ENCODE measurements around the gene AP2S1.
"Not testable (repeated sequence)": the region's sequence is repeated elsewhere in the genome, so short reads cannot be mapped to it uniquely, and the experiment has no call there.

Gene AP2S1

DNA sequence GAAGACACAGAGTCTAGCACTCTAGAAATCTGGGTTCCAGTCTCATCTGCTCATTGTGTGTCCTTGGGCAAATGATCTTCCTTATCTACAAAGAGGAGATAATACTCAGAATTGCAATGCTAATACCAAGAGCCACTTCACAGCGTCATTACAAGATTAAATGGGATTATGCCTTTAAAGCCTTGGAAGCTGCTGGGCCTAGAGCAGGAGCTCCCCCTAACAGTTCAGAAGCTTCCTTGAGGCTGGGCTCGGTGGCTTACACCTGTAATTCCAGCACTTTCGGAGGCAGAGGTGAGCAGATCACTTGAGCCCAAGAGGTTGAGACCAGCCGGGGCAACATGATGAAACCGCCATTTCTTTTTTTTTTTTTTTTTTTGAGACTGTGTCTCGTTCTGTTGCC lies 27.6 kb downstream of the AP2S1 start:
- Histone ChIP-seq H3K4me1 (ENCODE audit: insufficient read depth, insufficient read length) (peaks cover 4% of the 10 kb centered on the region), H3K9ac (ENCODE audit: insufficient read length, low read depth) (no peak overlapping the region), H3K36me3 (ENCODE audit: insufficient read depth, insufficient read length, low read length) (no peaks in the 10 kb centered on the region), H3K27me3 (ENCODE audit: insufficient read depth, insufficient read length) (no peaks in the 10 kb centered on the region), H3K4me3 (ENCODE audit: insufficient read length, low read depth) (no peak overlapping the region), H3K9me3 (ENCODE audit: insufficient read depth, low read length) (no peaks in the 10 kb centered on the region)
- no peak for TF ChIP-seq SUZ12 (IDR thresholded peaks at IDR 0.05; ENCODE audit: extremely low read depth, insufficient read depth, insufficient read length)
- DNase-seq (ENCODE audit: low read depth, low spot score) = no peak

DNA sequence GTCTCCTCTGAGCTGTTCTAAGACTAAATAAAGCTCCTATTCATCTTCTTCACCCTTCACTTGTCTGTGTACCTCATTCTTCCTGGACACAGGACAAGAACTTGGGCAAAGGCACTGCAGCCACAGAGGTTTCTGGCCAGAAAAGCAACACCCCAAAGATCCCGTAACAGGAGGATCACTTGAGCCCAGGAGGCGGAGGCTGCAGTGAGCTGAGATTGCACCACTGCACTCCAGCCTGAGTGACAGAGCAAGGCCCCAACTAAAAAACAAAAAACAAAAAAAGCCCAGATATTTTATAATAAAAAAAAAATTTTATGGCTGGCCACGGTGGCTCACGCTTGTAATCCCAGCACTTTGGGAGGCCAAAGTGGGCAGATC lies 28.2 kb downstream of the AP2S1 start:
- DNase-seq (ENCODE audit: low read depth, low spot score); H3K9me3 ChIP-seq (ENCODE audit: insufficient read depth, low read length); H3K27me3 ChIP-seq (ENCODE audit: insufficient read depth, insufficient read length); H3K9ac ChIP-seq (ENCODE audit: insufficient read length, low read depth); H3K4me1 ChIP-seq (ENCODE audit: insufficient read depth, insufficient read length); H3K4me3 ChIP-seq (ENCODE audit: insufficient read length, low read depth); H3K36me3 ChIP-seq (ENCODE audit: insufficient read depth, insufficient read length, low read length): not testable (repeated sequence)

DNA sequence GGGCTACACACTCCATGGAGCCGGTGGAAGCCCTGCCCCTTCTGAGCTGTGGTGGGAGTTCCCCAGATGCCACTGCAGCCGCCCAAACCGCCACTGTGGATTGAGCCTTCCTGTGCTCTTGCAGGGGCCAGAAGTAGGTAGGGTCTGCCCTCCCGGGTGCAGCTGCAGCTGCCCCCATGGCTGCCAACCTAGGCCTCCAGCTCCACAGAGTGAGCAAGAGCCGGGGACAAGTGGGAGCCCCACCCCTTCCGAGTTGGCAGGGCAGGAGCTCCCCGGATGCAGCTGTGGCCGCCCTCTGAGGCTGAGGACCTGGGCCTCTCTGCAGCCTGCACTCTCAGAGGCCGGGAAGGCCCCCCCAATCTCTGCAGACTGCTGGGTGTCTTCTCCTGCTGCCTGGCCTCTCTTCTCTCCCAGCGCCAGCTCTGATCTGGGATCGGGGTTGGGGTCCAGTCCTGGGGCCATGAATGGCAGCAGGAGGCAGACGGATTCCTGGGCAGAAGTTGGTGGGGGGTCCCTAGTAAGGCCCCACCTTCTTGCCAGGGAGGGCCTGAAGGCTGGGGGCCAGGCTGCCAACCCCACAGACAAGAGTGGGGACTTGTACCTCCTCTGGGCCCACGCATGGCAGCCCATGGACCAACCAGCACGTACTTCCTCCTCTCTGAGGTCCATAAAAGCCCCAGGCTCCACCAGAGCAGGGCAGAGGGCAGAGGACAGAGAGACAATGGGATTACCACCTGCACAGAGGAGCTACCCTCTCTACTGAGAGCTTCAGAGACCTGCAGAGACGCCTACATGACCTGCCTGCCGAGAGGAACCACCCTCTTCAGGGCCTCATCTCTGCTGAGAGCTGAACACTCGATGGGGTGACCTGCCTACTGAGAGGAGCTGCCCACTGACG lies 28.9 kb downstream of the AP2S1 start:
- H3K9ac ChIP-seq (ENCODE audit: insufficient read length, low read depth) = no peak overlapping the region
- no peak overlapping the region for H3K4me3 ChIP-seq (ENCODE audit: insufficient read length, low read depth)
- no peak for DNase-seq (ENCODE audit: low read depth, low spot score)

DNA sequence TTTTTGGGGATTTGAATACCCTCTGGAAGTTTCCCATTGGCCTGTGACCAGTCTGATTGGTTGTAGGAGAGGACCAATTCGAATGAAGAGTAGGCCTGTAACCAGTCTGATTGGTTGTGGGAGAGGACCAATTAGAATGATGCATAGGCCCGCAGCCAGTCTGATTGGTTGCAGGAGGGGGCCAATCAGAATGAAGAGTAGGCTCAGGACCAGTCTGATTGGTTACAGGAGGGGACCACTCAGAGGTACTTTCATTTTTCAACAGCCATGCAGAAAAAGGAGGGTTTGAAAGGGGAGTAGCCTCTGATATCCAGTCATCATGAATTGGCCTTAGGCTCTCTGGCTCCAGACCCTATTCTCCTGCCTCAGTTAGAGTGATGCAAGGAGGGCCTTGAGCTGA lies 31.8 kb downstream of the AP2S1 start:
- no peak for TF ChIP-seq YY1 (IDR thresholded peaks at IDR 0.05; ENCODE audit: insufficient read depth, insufficient read length)
- no peak for TF ChIP-seq ZNF274 (IDR thresholded peaks at IDR 0.05; ENCODE audit: low read depth, low read length)
- no peak for TF ChIP-seq SUZ12 (IDR thresholded peaks at IDR 0.05; ENCODE audit: extremely low read depth, insufficient read depth, insufficient read length)
- no peaks in the 10 kb centered on the region for H3K27me3 ChIP-seq (ENCODE audit: insufficient read depth, insufficient read length)
- H3K9ac ChIP-seq (ENCODE audit: insufficient read length, low read depth) = no peak overlapping the region
- no peak overlapping the region for H3K4me3 ChIP-seq (ENCODE audit: insufficient read length, low read depth)
- peaks cover 4% of the 10 kb centered on the region for H3K4me1 ChIP-seq (ENCODE audit: insufficient read depth, insufficient read length)
- no peaks in the 10 kb centered on the region for H3K9me3 ChIP-seq (ENCODE audit: insufficient read depth, low read length)
- H3K36me3 ChIP-seq (ENCODE audit: insufficient read depth, insufficient read length, low read length) = no peaks in the 10 kb centered on the region
- no peak for DNase-seq (ENCODE audit: low read depth, low spot score)

More for the DNA sequence above, 28.9 kb downstream of the AP2S1 start:
- no peaks in the 10 kb centered on the region for H3K9me3 ChIP-seq (ENCODE audit: insufficient read depth, low read length)
- H3K4me1 ChIP-seq (ENCODE audit: insufficient read depth, insufficient read length) = peaks cover 4% of the 10 kb centered on the region
- H3K27me3 ChIP-seq (ENCODE audit: insufficient read depth, insufficient read length) = no peaks in the 10 kb centered on the region
- no peak for TF ChIP-seq YY1 (IDR thresholded peaks at IDR 0.05; ENCODE audit: insufficient read depth, insufficient read length)
- no peak for TF ChIP-seq ZNF274 (IDR thresholded peaks at IDR 0.05; ENCODE audit: low read depth, low read length)
- no peak for TF ChIP-seq SUZ12 (IDR thresholded peaks at IDR 0.05; ENCODE audit: extremely low read depth, insufficient read depth, insufficient read length)
- no peaks in the 10 kb centered on the region for H3K36me3 ChIP-seq (ENCODE audit: insufficient read depth, insufficient read length, low read length)

DNA sequence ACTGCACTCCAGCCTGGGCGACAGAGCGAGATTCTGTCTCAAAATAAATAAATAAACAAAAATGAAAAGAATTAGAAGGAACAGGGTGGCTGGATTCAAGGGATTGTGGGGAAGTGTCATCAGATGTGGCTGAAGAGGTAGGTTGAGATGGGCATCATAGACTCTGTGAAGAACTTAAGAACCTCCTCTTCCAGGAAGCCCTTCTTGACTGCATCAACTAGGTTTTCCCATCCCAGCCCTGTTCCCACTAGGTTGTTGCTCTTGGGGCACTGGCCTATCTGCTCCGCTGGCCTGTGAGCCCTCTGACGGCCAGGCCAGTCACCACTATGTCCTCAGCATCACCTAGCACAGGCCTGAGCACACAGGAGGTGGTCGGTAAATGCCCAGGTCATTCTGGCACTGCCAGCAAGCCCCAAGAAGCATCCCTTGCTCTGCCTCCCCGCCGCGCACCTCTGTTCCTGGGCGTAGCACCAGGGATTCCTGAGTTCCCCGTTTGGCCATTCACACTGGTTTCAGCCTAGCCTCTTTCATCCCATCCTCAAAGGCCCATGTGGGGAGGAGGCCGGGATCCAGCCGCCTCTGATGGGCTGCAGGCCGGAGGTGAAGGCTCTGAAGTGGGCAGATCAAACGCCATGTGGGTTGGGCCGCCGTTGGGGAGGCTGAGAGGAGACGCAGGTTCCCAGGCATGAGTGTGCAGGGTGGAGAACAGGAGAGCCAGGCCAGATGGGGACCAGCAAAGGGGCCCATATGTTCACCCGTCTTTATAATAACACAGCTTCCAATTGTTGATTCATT lies 34.6 kb downstream of the AP2S1 start:
- peaks cover 2% of the 10 kb centered on the region for H3K4me1 ChIP-seq (ENCODE audit: insufficient read depth, insufficient read length)
- H3K4me3 ChIP-seq (ENCODE audit: insufficient read length, low read depth) = no peak overlapping the region
- no peak for DNase-seq (ENCODE audit: low read depth, low spot score)
- H3K9ac ChIP-seq (ENCODE audit: insufficient read length, low read depth) = no peak overlapping the region
- no peaks in the 10 kb centered on the region for H3K36me3 ChIP-seq (ENCODE audit: insufficient read depth, insufficient read length, low read length)
- no peaks in the 10 kb centered on the region for H3K9me3 ChIP-seq (ENCODE audit: insufficient read depth, low read length)
- no peaks in the 10 kb centered on the region for H3K27me3 ChIP-seq (ENCODE audit: insufficient read depth, insufficient read length)
- TF ChIP-seq ZNF274 (IDR thresholded peaks at IDR 0.05; ENCODE audit: low read depth, low read length) (no peak), SUZ12 (IDR thresholded peaks at IDR 0.05; ENCODE audit: extremely low read depth, insufficient read depth, insufficient read length) (no peak), YY1 (IDR thresholded peaks at IDR 0.05; ENCODE audit: insufficient read depth, insufficient read length) (no peak)

DNA sequence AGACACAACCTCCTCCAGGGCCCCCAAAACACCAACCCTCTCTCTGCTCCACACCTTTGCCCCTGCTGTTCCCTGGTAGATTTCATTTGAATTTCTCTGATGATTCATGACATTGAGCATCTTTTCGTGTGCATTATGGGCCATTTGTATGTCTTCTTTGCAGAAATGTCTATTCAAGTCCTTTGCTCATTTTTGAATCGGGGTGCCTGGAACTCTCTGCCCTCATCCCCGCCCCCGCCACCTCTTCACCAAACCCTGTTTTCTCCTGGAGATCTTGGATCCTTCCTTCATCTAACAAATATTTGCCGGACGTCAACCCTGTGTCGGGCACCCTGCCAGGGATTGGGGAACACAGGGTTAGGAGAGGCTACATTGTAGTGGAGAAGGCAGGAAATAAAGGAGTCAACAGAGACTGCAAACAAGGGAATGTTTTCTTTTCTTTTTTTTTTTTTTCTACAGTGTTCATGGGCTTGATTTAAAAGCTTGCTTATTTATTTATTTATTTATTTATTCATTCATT lies 36.7 kb downstream of the AP2S1 start:
- no peaks in the 10 kb centered on the region for H3K27me3 ChIP-seq (ENCODE audit: insufficient read depth, insufficient read length)
- no peak overlapping the region for H3K9ac ChIP-seq (ENCODE audit: insufficient read length, low read depth)
- no peak overlapping the region for H3K4me3 ChIP-seq (ENCODE audit: insufficient read length, low read depth)
- peaks cover 2% of the 10 kb centered on the region for H3K4me1 ChIP-seq (ENCODE audit: insufficient read depth, insufficient read length)
- DNase-seq (ENCODE audit: low read depth, low spot score) = no peak
- no peak for TF ChIP-seq YY1 (IDR thresholded peaks at IDR 0.05; ENCODE audit: insufficient read depth, insufficient read length)
- TF ChIP-seq ZNF274 (IDR thresholded peaks at IDR 0.05; ENCODE audit: low read depth, low read length) = no peak
- TF ChIP-seq SUZ12 (IDR thresholded peaks at IDR 0.05; ENCODE audit: extremely low read depth, insufficient read depth, insufficient read length) = no peak
- no peaks in the 10 kb centered on the region for H3K36me3 ChIP-seq (ENCODE audit: insufficient read depth, insufficient read length, low read length)
- H3K9me3 ChIP-seq (ENCODE audit: insufficient read depth, low read length) = no peaks in the 10 kb centered on the region
